Measurements from ENCODE around the gene RNF113B.

RNF113B gene

DNA sequence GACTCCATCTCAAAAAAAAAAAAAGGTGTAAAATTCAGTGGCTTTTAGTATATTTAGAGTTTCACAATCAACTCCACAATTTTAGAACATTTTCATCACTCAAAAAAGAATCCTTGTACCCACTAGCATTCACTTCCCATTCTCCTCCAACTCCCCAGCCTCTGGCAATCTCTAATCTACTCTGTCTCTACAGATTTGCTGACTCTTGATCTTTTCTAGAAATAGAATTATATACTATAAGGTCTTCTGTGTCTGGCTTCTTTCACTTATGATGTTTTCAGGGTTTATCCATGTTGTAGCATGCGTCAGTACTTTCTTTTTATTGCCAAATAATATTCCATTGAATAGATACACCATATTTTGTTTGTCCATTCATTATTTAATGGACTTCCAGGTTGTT lies 42.2 kb downstream of the RNF113B start:
- DNase-seq, result no peak

DNA sequence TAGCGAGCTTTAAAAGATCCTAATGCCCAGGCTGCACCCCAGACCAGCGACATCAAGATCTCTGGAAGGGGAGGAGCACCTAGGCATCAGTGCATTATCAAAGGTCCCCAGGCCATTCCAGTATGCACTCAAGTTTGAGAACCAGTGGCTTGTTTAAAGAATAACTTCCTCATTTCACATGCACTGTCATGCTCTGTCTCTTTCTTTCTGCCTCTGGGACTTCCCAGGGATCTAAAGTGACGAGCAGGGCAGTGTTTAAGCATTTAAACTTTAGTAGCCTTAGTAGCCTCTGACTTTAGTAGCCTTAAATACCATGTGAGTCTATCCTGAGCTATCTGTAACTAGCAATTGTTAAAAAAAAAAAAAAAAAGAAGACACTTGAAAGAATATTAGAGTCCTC lies 43.1 kb downstream of the RNF113B start:
- peak; percentile 55 for DNase-seq

DNA sequence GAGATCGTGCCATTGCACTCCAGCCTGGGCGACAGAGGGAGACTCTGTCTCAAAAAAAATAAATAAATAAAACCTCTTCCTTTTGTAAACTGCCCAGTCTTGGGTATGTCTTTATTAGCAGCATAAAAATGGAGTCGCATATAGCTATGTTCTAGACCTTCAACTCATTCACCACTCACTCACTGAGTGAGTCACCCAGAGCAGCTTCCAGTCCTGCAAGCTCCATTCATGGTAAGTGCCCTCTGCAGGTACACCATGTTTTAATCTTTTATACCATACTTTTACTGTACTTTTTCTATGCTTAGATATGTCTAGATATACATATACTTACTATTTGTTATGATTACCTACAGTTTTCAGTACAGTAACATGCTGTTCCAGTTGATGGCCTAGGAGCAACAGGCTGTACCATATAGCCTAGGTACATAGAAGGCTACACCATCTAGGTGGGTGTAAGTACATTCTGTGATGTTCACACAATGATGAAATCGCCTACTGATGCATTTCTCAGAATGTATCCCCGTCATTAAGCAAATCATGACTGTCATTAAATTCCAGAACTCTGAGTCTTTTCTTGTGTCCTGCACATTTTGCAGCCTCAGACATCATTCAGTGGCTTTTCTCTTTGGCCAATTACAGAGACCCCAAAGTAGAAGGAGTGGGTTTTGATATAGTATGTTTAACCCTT lies 47.9 kb downstream of the RNF113B start:
- no peak for DNase-seq

All from hematopoietic multipotent progenitor cell treated with erythropoietin and hydrocortisone succinate and interleukin-3 and kit ligand, for 6 days (in vitro differentiated cells).